ENCODE results near the gene ZNF365.

ZNF365 gene

DNA sequence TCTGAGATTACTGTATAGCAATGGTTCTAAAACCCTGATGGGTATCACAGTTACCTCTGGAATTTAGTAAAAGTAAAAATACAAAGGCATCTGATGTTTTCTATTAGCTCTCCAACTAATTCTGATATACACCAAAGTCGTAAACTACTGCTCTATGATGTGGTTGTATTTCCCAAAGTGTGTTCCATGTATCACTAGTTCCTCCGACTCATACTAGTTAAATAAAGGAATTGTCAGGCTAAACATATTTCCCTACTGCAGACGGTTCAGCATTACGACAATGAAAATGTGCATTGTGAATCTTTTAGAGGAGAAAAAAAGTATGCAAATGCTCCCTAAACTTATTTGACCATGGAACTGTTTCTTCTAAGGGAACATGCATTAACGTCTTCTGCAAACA, 38.9 kb downstream of the ZNF365 start:
- Histone ChIP-seq H4K20me1 (ENCODE audit: insufficient read depth, low read length) (no peaks in the 10 kb centered on the region), H2AFZ (ENCODE audit: low read length) (no peak overlapping the region), H3K9me3 (replicated peaks; ENCODE audit: insufficient read depth, low read length) (no peaks in the 10 kb centered on the region), H3K9ac (ENCODE audit: low read length) (no peak overlapping the region), H3K79me2 (ENCODE audit: low read length) (no peaks in the 10 kb centered on the region), H3K4me1 (ENCODE audit: low read length) (no peaks in the 10 kb centered on the region), H3K4me2 (ENCODE audit: low read depth, low read length) (no peak overlapping the region), H3K9me2 (replicated peaks; ENCODE audit: insufficient read depth, low read length) (no peaks in the 10 kb centered on the region), H3F3A (ENCODE audit: insufficient read depth, low read length) (no peaks in the 10 kb centered on the region), H3K27me3 (replicated peaks; ENCODE audit: insufficient read depth, low read length) (no peaks in the 10 kb centered on the region), H3K4me3 (ENCODE audit: low read length) (no peak overlapping the region), H3K27ac (ENCODE audit: low read length) (no peak overlapping the region), H3K36me3 (replicated peaks; ENCODE audit: insufficient read depth, low read length) (no peaks in the 10 kb centered on the region)
- DNase-seq: no peak
- TF ChIP-seq, protein P1, sequence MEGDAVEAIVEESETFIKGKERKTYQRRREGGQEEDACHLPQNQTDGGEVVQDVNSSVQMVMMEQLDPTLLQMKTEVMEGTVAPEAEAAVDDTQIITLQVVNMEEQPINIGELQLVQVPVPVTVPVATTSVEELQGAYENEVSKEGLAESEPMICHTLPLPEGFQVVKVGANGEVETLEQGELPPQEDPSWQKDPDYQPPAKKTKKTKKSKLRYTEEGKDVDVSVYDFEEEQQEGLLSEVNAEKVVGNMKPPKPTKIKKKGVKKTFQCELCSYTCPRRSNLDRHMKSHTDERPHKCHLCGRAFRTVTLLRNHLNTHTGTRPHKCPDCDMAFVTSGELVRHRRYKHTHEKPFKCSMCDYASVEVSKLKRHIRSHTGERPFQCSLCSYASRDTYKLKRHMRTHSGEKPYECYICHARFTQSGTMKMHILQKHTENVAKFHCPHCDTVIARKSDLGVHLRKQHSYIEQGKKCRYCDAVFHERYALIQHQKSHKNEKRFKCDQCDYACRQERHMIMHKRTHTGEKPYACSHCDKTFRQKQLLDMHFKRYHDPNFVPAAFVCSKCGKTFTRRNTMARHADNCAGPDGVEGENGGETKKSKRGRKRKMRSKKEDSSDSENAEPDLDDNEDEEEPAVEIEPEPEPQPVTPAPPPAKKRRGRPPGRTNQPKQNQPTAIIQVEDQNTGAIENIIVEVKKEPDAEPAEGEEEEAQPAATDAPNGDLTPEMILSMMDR (IDR thresholded peaks at IDR 0.05; ENCODE audit: low read length): no peak
- TF ChIP-seq EZH2 (optimal IDR thresholded peaks at IDR 0.05; ENCODE audit: low read depth, low read length): no peak
- TF ChIP-seq EZH2phosphoT487 (IDR thresholded peaks at IDR 0.05; ENCODE audit: low read length): no peak

DNA sequence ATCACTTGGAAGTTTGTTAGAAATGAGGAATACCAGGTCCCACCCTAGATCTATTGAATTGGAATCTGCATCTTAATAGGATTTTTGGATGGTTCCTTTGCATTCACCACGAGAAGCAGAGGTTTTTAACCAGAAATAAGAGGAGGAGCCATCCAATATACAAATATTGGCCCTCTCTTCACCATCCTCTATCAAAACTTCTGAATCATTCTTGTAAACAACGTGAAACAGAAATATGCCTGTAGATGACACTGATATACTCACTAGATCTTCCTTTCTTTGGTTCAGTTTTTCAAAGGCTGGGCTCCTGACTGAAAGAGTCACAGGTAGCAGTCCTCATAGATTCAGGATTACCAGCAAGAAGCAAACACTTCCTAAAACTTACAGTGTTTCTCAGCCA, 39.5 kb downstream of the ZNF365 start:
- H3K9me2 ChIP-seq (replicated peaks; ENCODE audit: insufficient read depth, low read length): no peaks in the 10 kb centered on the region
- no peaks in the 10 kb centered on the region for H3K4me1 ChIP-seq (ENCODE audit: low read length)
- no peak for DNase-seq
- TF ChIP-seq, protein P1 (IDR thresholded peaks at IDR 0.05; ENCODE audit: low read length): no peak
- TF ChIP-seq EZH2phosphoT487 (IDR thresholded peaks at IDR 0.05; ENCODE audit: low read length) (no peak), EZH2 (optimal IDR thresholded peaks at IDR 0.05; ENCODE audit: low read depth, low read length) (no peak)
- H3F3A ChIP-seq (ENCODE audit: insufficient read depth, low read length): no peaks in the 10 kb centered on the region
- H3K36me3 ChIP-seq (replicated peaks; ENCODE audit: insufficient read depth, low read length): no peaks in the 10 kb centered on the region
- no peak overlapping the region for H3K4me3 ChIP-seq (ENCODE audit: low read length)
- no peak overlapping the region for H2AFZ ChIP-seq (ENCODE audit: low read length)
- H3K27me3 ChIP-seq (replicated peaks; ENCODE audit: insufficient read depth, low read length): no peaks in the 10 kb centered on the region
- no peaks in the 10 kb centered on the region for H3K79me2 ChIP-seq (ENCODE audit: low read length)
- H4K20me1 ChIP-seq (ENCODE audit: insufficient read depth, low read length): no peaks in the 10 kb centered on the region
- H3K9me3 ChIP-seq (replicated peaks; ENCODE audit: insufficient read depth, low read length): no peaks in the 10 kb centered on the region
- no peak overlapping the region for H3K9ac ChIP-seq (ENCODE audit: low read length)
- H3K4me2 ChIP-seq (ENCODE audit: low read depth, low read length): no peak overlapping the region
- no peak overlapping the region for H3K27ac ChIP-seq (ENCODE audit: low read length)

DNA sequence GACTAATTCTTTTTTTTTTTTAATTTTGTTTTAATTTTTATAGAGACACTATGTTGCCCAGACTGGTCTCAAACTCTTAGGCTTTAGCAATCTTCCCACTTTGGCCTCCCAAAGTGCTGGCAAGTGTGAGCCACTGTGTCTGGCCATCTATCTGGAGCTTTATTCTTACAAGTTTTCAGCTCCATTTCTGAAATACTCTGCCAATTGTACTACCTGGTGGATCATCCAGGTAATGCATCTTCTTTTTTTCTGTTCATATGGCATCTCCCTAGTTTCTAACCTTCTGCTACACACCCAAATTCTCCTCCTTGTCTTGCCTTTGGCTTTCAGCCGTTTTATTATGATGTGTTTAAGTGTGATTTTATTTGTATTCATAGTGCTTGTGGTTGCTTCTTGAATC, 40.2 kb downstream of the ZNF365 start:
- H3K4me2 ChIP-seq (ENCODE audit: low read depth, low read length): no peak overlapping the region
- H2AFZ ChIP-seq (ENCODE audit: low read length): no peak overlapping the region
- no peaks in the 10 kb centered on the region for H3K36me3 ChIP-seq (replicated peaks; ENCODE audit: insufficient read depth, low read length)
- no peaks in the 10 kb centered on the region for H3K27me3 ChIP-seq (replicated peaks; ENCODE audit: insufficient read depth, low read length)
- no peak for DNase-seq
- H3K9me2 ChIP-seq (replicated peaks; ENCODE audit: insufficient read depth, low read length): no peaks in the 10 kb centered on the region
- H3F3A ChIP-seq (ENCODE audit: insufficient read depth, low read length): no peaks in the 10 kb centered on the region
- H3K4me1 ChIP-seq (ENCODE audit: low read length): no peaks in the 10 kb centered on the region
- no peaks in the 10 kb centered on the region for H3K79me2 ChIP-seq (ENCODE audit: low read length)
- no peaks in the 10 kb centered on the region for H4K20me1 ChIP-seq (ENCODE audit: insufficient read depth, low read length)
- H3K9ac ChIP-seq (ENCODE audit: low read length): no peak overlapping the region
- no peaks in the 10 kb centered on the region for H3K9me3 ChIP-seq (replicated peaks; ENCODE audit: insufficient read depth, low read length)
- no peak overlapping the region for H3K4me3 ChIP-seq (ENCODE audit: low read length)
- no peak overlapping the region for H3K27ac ChIP-seq (ENCODE audit: low read length)
- no peak for TF ChIP-seq EZH2phosphoT487 (IDR thresholded peaks at IDR 0.05; ENCODE audit: low read length)
- no peak for TF ChIP-seq EZH2 (optimal IDR thresholded peaks at IDR 0.05; ENCODE audit: low read depth, low read length)
- TF ChIP-seq, protein P1 (IDR thresholded peaks at IDR 0.05; ENCODE audit: low read length): no peak

All from MM.1S (cell line).